ENCODE results near the gene PHACTR1.

The PHACTR1 gene

GRCh38 chr6:12869816-12870432 is 153.4 kb downstream of the PHACTR1 start:
- Histone ChIP-seq H3K9ac (ENCODE audit: low read depth, low read length, poor library complexity) (no peak overlapping the region), H2BK5ac (ENCODE audit: low read length) (no peak overlapping the region), H3K36me3 (replicated peaks in 1 of 2; ENCODE audit: control insufficient read depth in 2 of 2, insufficient read depth in 2 of 2, low read length in 2 of 2) (no peaks in the 10 kb centered on the region), H3K27ac (replicated peaks; ENCODE audit: low read length) (no peak overlapping the region), H3K27me3 (ENCODE audit: control insufficient read depth in 3 of 3, insufficient read depth in 3 of 3, low read depth in 1 of 3, low read length in 3 of 3) (no peaks in the 10 kb centered on the region), H2AFZ (ENCODE audit: low read length) (no peak overlapping the region), H3K79me1 (ENCODE audit: low read depth, low read length) (no peaks in the 10 kb centered on the region), H2BK120ac (ENCODE audit: low read depth, low read length) (no peak overlapping the region), H3K14ac (ENCODE audit: low read length) (no peak overlapping the region), H4K8ac (ENCODE audit: low read depth, low read length) (no peak overlapping the region), H3K9me3 (replicated peaks in 1 of 2; ENCODE audit: control insufficient read depth in 2 of 2, insufficient read depth in 1 of 2, low read depth in 1 of 2, low read length in 2 of 2) (no peaks in the 10 kb centered on the region), H3K4me2 (ENCODE audit: insufficient read depth, low read length, poor library complexity, severe bottlenecking) (no peak overlapping the region), H3K4me3 (ENCODE audit: low read length in 2 of 2) (no peak overlapping the region), H4K91ac (ENCODE audit: low read depth, low read length, poor library complexity) (no peak overlapping the region), H2AK5ac (ENCODE audit: low read depth, low read length) (no peak overlapping the region), H2BK12ac (ENCODE audit: low read length) (no peak overlapping the region), H2BK15ac (ENCODE audit: low read length) (no peak overlapping the region), H3K4me1 (ENCODE audit: control insufficient read depth in 2 of 2, insufficient read depth in 1 of 2, low read depth in 1 of 2, low read length in 2 of 2) (peaks cover 0 to 10% of the 10 kb centered on the region in 2 donors), H3K23ac (ENCODE audit: low read depth, low read length, poor library complexity) (no peak overlapping the region), H3K4ac (ENCODE audit: low read length) (no peak overlapping the region), H3K18ac (ENCODE audit: low read length) (no peak overlapping the region)
- no peak for DNase-seq (ENCODE audit: low spot score)
- WGBS, 2 donors (ENCODE audit: extremely low coverage in 2 of 2, insufficient read length in 2 of 2, insufficient replicate concordance in 1 of 2): no CpG with 5 or more reads among the region's 2 CpGs

- Histone ChIP-seq H3K18ac (ENCODE audit: low read length) (no peak overlapping the region), H2BK5ac (ENCODE audit: low read length) (no peak overlapping the region), H3K9ac (ENCODE audit: low read depth, low read length, poor library complexity) (no peak overlapping the region), H3K27ac (replicated peaks; ENCODE audit: low read length) (no peak overlapping the region), H3K9me3 (replicated peaks in 1 of 2; ENCODE audit: control insufficient read depth in 2 of 2, insufficient read depth in 1 of 2, low read depth in 1 of 2, low read length in 2 of 2) (no peaks in the 10 kb centered on the region), H3K27me3 (ENCODE audit: control insufficient read depth in 3 of 3, insufficient read depth in 3 of 3, low read depth in 1 of 3, low read length in 3 of 3) (no peaks in the 10 kb centered on the region), H3K4me1 (ENCODE audit: control insufficient read depth in 2 of 2, insufficient read depth in 1 of 2, low read depth in 1 of 2, low read length in 2 of 2) (peaks cover 0 to 2% of the 10 kb centered on the region in 2 donors), H3K14ac (ENCODE audit: low read length) (no peak overlapping the region), H3K4me2 (ENCODE audit: insufficient read depth, low read length, poor library complexity, severe bottlenecking) (no peak overlapping the region), H2BK120ac (ENCODE audit: low read depth, low read length) (no peak overlapping the region), H4K91ac (ENCODE audit: low read depth, low read length, poor library complexity) (no peak overlapping the region), H3K4ac (ENCODE audit: low read length) (no peak overlapping the region), H2AFZ (ENCODE audit: low read length) (no peak overlapping the region), H2BK15ac (ENCODE audit: low read length) (no peak overlapping the region), H3K23ac (ENCODE audit: low read depth, low read length, poor library complexity) (no peak overlapping the region), H3K79me1 (ENCODE audit: low read depth, low read length) (no peaks in the 10 kb centered on the region), H4K8ac (ENCODE audit: low read depth, low read length) (no peak overlapping the region), H3K4me3 (ENCODE audit: low read length in 2 of 2) (no peak overlapping the region), H2BK12ac (ENCODE audit: low read length) (no peak overlapping the region), H2AK5ac (ENCODE audit: low read depth, low read length) (no peak overlapping the region), H3K36me3 (replicated peaks in 1 of 2; ENCODE audit: control insufficient read depth in 2 of 2, insufficient read depth in 2 of 2, low read length in 2 of 2) (no peaks in the 10 kb centered on the region)
- no peak for DNase-seq (ENCODE audit: low spot score)
These were observed 157.1 kb downstream of the PHACTR1 start for GRCh38 chr6:12873691-12874090.

GRCh38 chr6:12875051-12875450 is 158.5 kb downstream of the PHACTR1 start:
- no peak overlapping the region for H2AK5ac ChIP-seq (ENCODE audit: low read depth, low read length)

GRCh38 chr6:12878741-12879140 is 162.2 kb downstream of the PHACTR1 start:
- H3K18ac ChIP-seq (ENCODE audit: low read length): no peak overlapping the region
- H4K91ac ChIP-seq (ENCODE audit: low read depth, low read length, poor library complexity): no peak overlapping the region
- no peaks in the 10 kb centered on the region for H3K27me3 ChIP-seq (ENCODE audit: control insufficient read depth in 3 of 3, insufficient read depth in 3 of 3, low read depth in 1 of 3, low read length in 3 of 3)
- H2BK12ac ChIP-seq (ENCODE audit: low read length): no peak overlapping the region
- H3K4me3 ChIP-seq (ENCODE audit: low read length in 2 of 2): no peak overlapping the region
- H3K23ac ChIP-seq (ENCODE audit: low read depth, low read length, poor library complexity): no peak overlapping the region
- no peaks in the 10 kb centered on the region for H3K36me3 ChIP-seq (replicated peaks in 1 of 2; ENCODE audit: control insufficient read depth in 2 of 2, insufficient read depth in 2 of 2, low read length in 2 of 2)
- H3K9ac ChIP-seq (ENCODE audit: low read depth, low read length, poor library complexity): no peak overlapping the region
- no peak for DNase-seq (ENCODE audit: low spot score)
- no peak overlapping the region for H3K4me2 ChIP-seq (ENCODE audit: insufficient read depth, low read length, poor library complexity, severe bottlenecking)
- no peak overlapping the region for H3K14ac ChIP-seq (ENCODE audit: low read length)
- no CpG with 5 or more reads among the region's 4 CpGs for WGBS, 2 donors (ENCODE audit: extremely low coverage in 2 of 2, insufficient read length in 2 of 2, insufficient replicate concordance in 1 of 2)
- H3K4ac ChIP-seq (ENCODE audit: low read length): no peak overlapping the region
- no peak overlapping the region for H4K8ac ChIP-seq (ENCODE audit: low read depth, low read length)
- H3K79me1 ChIP-seq (ENCODE audit: low read depth, low read length): no peaks in the 10 kb centered on the region
- no peaks in the 10 kb centered on the region for H3K9me3 ChIP-seq (replicated peaks in 1 of 2; ENCODE audit: control insufficient read depth in 2 of 2, insufficient read depth in 1 of 2, low read depth in 1 of 2, low read length in 2 of 2)
- H2BK5ac ChIP-seq (ENCODE audit: low read length): no peak overlapping the region
- H3K27ac ChIP-seq (replicated peaks; ENCODE audit: low read length): no peak overlapping the region
- no peak overlapping the region for H2BK15ac ChIP-seq (ENCODE audit: low read length)
- no peak overlapping the region for H2AFZ ChIP-seq (ENCODE audit: low read length)
- H3K4me1 ChIP-seq (ENCODE audit: control insufficient read depth in 2 of 2, insufficient read depth in 1 of 2, low read depth in 1 of 2, low read length in 2 of 2): no peaks in the 10 kb centered on the region
- H2BK120ac ChIP-seq (ENCODE audit: low read depth, low read length): no peak overlapping the region
- no peak overlapping the region for H2AK5ac ChIP-seq (ENCODE audit: low read depth, low read length)

More at GRCh38 chr6:12875051-12875450, 158.5 kb downstream of the PHACTR1 start:
- no peaks in the 10 kb centered on the region for H3K4me1 ChIP-seq (ENCODE audit: control insufficient read depth in 2 of 2, insufficient read depth in 1 of 2, low read depth in 1 of 2, low read length in 2 of 2)
- H4K8ac ChIP-seq (ENCODE audit: low read depth, low read length): no peak overlapping the region
- H3K27ac ChIP-seq (replicated peaks; ENCODE audit: low read length): no peak overlapping the region
- H3K4ac ChIP-seq (ENCODE audit: low read length): no peak overlapping the region
- no peak overlapping the region for H2BK12ac ChIP-seq (ENCODE audit: low read length)
- no peaks in the 10 kb centered on the region for H3K36me3 ChIP-seq (replicated peaks in 1 of 2; ENCODE audit: control insufficient read depth in 2 of 2, insufficient read depth in 2 of 2, low read length in 2 of 2)
- no peak overlapping the region for H3K23ac ChIP-seq (ENCODE audit: low read depth, low read length, poor library complexity)
- no CpG with 5 or more reads among the region's 6 CpGs for WGBS, 2 donors (ENCODE audit: extremely low coverage in 2 of 2, insufficient read length in 2 of 2, insufficient replicate concordance in 1 of 2)
- H3K4me2 ChIP-seq (ENCODE audit: insufficient read depth, low read length, poor library complexity, severe bottlenecking): no peak overlapping the region
- H2AFZ ChIP-seq (ENCODE audit: low read length): no peak overlapping the region
- no peaks in the 10 kb centered on the region for H3K79me1 ChIP-seq (ENCODE audit: low read depth, low read length)
- no peak overlapping the region for H3K14ac ChIP-seq (ENCODE audit: low read length)
- no peak overlapping the region for H3K18ac ChIP-seq (ENCODE audit: low read length)
- H2BK5ac ChIP-seq (ENCODE audit: low read length): no peak overlapping the region
- H3K9ac ChIP-seq (ENCODE audit: low read depth, low read length, poor library complexity): no peak overlapping the region
- H2BK120ac ChIP-seq (ENCODE audit: low read depth, low read length): no peak overlapping the region
- H3K27me3 ChIP-seq (ENCODE audit: control insufficient read depth in 3 of 3, insufficient read depth in 3 of 3, low read depth in 1 of 3, low read length in 3 of 3): no peaks in the 10 kb centered on the region
- no peak overlapping the region for H4K91ac ChIP-seq (ENCODE audit: low read depth, low read length, poor library complexity)
- no peak for DNase-seq (ENCODE audit: low spot score)
- H3K4me3 ChIP-seq (ENCODE audit: low read length in 2 of 2): no peak overlapping the region
- H3K9me3 ChIP-seq (replicated peaks in 1 of 2; ENCODE audit: control insufficient read depth in 2 of 2, insufficient read depth in 1 of 2, low read depth in 1 of 2, low read length in 2 of 2): no peaks in the 10 kb centered on the region
- H2BK15ac ChIP-seq (ENCODE audit: low read length): no peak overlapping the region
